ENCODE measurements around the gene IFNA13. TPM values are rescaled to one million over a fixed set of nuclear protein-coding genes. Genes with fewer than 3 reads are reported as not detected.
A peak's percentile ranks its signal among the peaks of the same experiment; 100 is the strongest.

The IFNA13 gene
- total and polyA plus RNA-seq, 2 donors (not counting 3 experiments of a cell fraction or from before 2014, with no cell fraction given) = not detected

GRCh38 chr9:21412107-21412506 is 44.2 kb upstream of the IFNA13 start:
- ChIA-PET POLR2A (no interaction called here), CTCF (interaction anchor here (1.2 to 1.7 kb wide), 3 partner anchors 16 to 86 kb away, joined by 3 to 7 read pairs (median 5); no protein-coding TSS in a partner anchor)
- no peaks in the 10 kb centered on the region for H3K9me1 ChIP-seq (replicated peaks; ENCODE audit: control insufficient read depth, extremely low read depth, insufficient read depth, low read length)
- H3K27me3 ChIP-seq (ENCODE audit: control insufficient read depth in 2 of 2, insufficient read depth in 2 of 2, low read length in 2 of 2) = peaks cover 21 to 51% of the 10 kb centered on the region in 2 experiments
- H3K9me3 ChIP-seq (replicated peaks; ENCODE audit: control insufficient read depth, insufficient read depth, low read length) = no peaks in the 10 kb centered on the region
- no peaks in the 10 kb centered on the region for H3K79me2 ChIP-seq (ENCODE audit: control insufficient read depth, insufficient read depth, low read length)
- H3K4me2 ChIP-seq (ENCODE audit: insufficient read depth, low read length) = no peak overlapping the region
- H3K27ac ChIP-seq (ENCODE audit: insufficient read depth, low read depth, low read length) = no peak overlapping the region
- H3K4me1 ChIP-seq (ENCODE audit: control insufficient read depth, extremely low read depth, insufficient read depth, low read length) = no peaks in the 10 kb centered on the region
- BruUV-seq (replicated peaks) = no TSS peak
- dilution Hi-C loops (cut with MboI; ENCODE audit: extremely low pct_ligation_motif_present, low sequenced_read_pairs) (no loop called here), intact Hi-C loops (cut with micrococcal nuclease) (no loop called here)
- no peak for FAIRE-seq
- no peak overlapping the region for H2AFZ ChIP-seq (ENCODE audit: low read depth, low read length)
- H3K9ac ChIP-seq (replicated peaks; ENCODE audit: extremely low read depth, insufficient read depth, low read length) = no peak overlapping the region
- H3K36me3 ChIP-seq (ENCODE audit: control insufficient read depth in 2 of 2, extremely low read depth in 1 of 2, insufficient read depth in 2 of 2, low read length in 2 of 2) = no peaks in the 10 kb centered on the region
- TF ChIP-seq JUN (IDR thresholded peaks at IDR 0.05; ENCODE audit: borderline replicate concordance, insufficient read depth, insufficient read length, low read depth) (no peak), FOS (IDR thresholded peaks at IDR 0.05; ENCODE audit: borderline replicate concordance, insufficient read depth, low read length) (no peak), EZH2 (IDR thresholded peaks at IDR 0.05; ENCODE audit: borderline replicate concordance, low read depth, low read length, severe bottlenecking) (no peak), POLR2AphosphoS5 (IDR thresholded peaks at IDR 0.05; ENCODE audit: insufficient read depth, low read depth, low read length) (no peak), POLR2A (IDR thresholded peaks at IDR 0.05; ENCODE audit: low read depth, low read length) (no peak)
- TF ChIP-seq, protein P1, sequence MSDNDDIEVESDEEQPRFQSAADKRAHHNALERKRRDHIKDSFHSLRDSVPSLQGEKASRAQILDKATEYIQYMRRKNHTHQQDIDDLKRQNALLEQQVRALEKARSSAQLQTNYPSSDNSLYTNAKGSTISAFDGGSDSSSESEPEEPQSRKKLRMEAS (IDR thresholded peaks at IDR 0.05; ENCODE audit: insufficient read depth, insufficient read length) = no peak
- no peak for DNase-seq (ENCODE audit: low read depth, low spot score)
- no peak overlapping the region for H3K4me3 ChIP-seq (replicated peaks in 1 of 3; ENCODE audit: insufficient read depth in 1 of 3, low read depth in 1 of 3, low read length in 3 of 3)
- H4K20me1 ChIP-seq (replicated peaks; ENCODE audit: control insufficient read depth, extremely low read depth, insufficient read depth, low read length) = no peaks in the 10 kb centered on the region

GRCh38 chr9:21408817-21409216 is 41.0 kb upstream of the IFNA13 start, which contains the start of gene IFNA8:
TSS of gene IFNA8 (plus strand) at chr9:21409117. CDS start at chr9:21409177, 60 bp downstream.
- Histone ChIP-seq H3K4me3 (replicated peaks in 1 of 3; ENCODE audit: insufficient read depth in 1 of 3, low read depth in 1 of 3, low read length in 3 of 3) (no peak within 1 kb of the TSS), H3K27me3 (ENCODE audit: control insufficient read depth in 2 of 2, insufficient read depth in 2 of 2, low read length in 2 of 2) (peaks cover 30 to 76% of the 10 kb centered on the region in 2 experiments), H3K9me1 (replicated peaks; ENCODE audit: control insufficient read depth, extremely low read depth, insufficient read depth, low read length) (no peaks in the 10 kb centered on the region), H3K4me2 (ENCODE audit: insufficient read depth, low read length) (no peak within 1 kb of the TSS), H3K36me3 (ENCODE audit: control insufficient read depth in 2 of 2, extremely low read depth in 1 of 2, insufficient read depth in 2 of 2, low read length in 2 of 2) (no peaks in the 10 kb centered on the region), H3K79me2 (ENCODE audit: control insufficient read depth, insufficient read depth, low read length) (no peaks in the 10 kb centered on the region), H2AFZ (ENCODE audit: low read depth, low read length) (no peak within 1 kb of the TSS), H4K20me1 (replicated peaks; ENCODE audit: control insufficient read depth, extremely low read depth, insufficient read depth, low read length) (no peaks in the 10 kb centered on the region), H3K4me1 (ENCODE audit: control insufficient read depth, extremely low read depth, insufficient read depth, low read length) (no peaks in the 10 kb centered on the region), H3K27ac (ENCODE audit: insufficient read depth, low read depth, low read length) (no peak within 1 kb of the TSS), H3K9me3 (replicated peaks; ENCODE audit: control insufficient read depth, insufficient read depth, low read length) (no peaks in the 10 kb centered on the region), H3K9ac (replicated peaks; ENCODE audit: extremely low read depth, insufficient read depth, low read length) (no peak within 1 kb of the TSS)
- TF ChIP-seq EZH2 (IDR thresholded peaks at IDR 0.05; ENCODE audit: borderline replicate concordance, low read depth, low read length, severe bottlenecking) (peak; percentile 31), FOS (IDR thresholded peaks at IDR 0.05; ENCODE audit: borderline replicate concordance, insufficient read depth, low read length) (no peak), GATA2 (IDR thresholded peaks at IDR 0.05; ENCODE audit: insufficient read depth, insufficient read length, low read depth, low read length) (no peak), JUN (IDR thresholded peaks at IDR 0.05; ENCODE audit: borderline replicate concordance, insufficient read depth, insufficient read length, low read depth) (no peak)
- TF ChIP-seq, protein P2, sequence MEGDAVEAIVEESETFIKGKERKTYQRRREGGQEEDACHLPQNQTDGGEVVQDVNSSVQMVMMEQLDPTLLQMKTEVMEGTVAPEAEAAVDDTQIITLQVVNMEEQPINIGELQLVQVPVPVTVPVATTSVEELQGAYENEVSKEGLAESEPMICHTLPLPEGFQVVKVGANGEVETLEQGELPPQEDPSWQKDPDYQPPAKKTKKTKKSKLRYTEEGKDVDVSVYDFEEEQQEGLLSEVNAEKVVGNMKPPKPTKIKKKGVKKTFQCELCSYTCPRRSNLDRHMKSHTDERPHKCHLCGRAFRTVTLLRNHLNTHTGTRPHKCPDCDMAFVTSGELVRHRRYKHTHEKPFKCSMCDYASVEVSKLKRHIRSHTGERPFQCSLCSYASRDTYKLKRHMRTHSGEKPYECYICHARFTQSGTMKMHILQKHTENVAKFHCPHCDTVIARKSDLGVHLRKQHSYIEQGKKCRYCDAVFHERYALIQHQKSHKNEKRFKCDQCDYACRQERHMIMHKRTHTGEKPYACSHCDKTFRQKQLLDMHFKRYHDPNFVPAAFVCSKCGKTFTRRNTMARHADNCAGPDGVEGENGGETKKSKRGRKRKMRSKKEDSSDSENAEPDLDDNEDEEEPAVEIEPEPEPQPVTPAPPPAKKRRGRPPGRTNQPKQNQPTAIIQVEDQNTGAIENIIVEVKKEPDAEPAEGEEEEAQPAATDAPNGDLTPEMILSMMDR (IDR thresholded peaks at IDR 0.05; ENCODE audit: extremely low read depth in 1 of 2, insufficient read depth in 1 of 2, low read depth in 1 of 2, low read length in 2 of 2) = no peak
- BruUV-seq (replicated peaks) = no TSS peak
- CTCF ChIA-PET = interaction anchor here (1.3 to 3.5 kb wide), 3 partner anchors 13 to 83 kb away, joined by 3 to 16 read pairs (median 8); no protein-coding TSS in a partner anchor
- intact Hi-C loops (cut with micrococcal nuclease) (no loop called here), dilution Hi-C loops (cut with MboI; ENCODE audit: extremely low pct_ligation_motif_present, low sequenced_read_pairs) (no loop called here)
- POLR2A ChIA-PET = no interaction called here
- FAIRE-seq (no peak), DNase-seq (ENCODE audit: low read depth, low spot score) (no peak)
